Prostate gland (tissue), 2 donors: ENCODE measurements around the gene HAGH. TPM values are rescaled to one million over a fixed set of nuclear protein-coding genes. Genes with fewer than 3 reads are reported as not detected.

Source experiments
- DNase-seq: peaks from one replicate; pipeline ENCODE4 v3.0.0-alpha.2; 2019; ENCODE audit warnings: low spot score
- H3K27ac ChIP-seq, 2 donors: fragments of 200-600 bp; sonication (generic); 2 replicates each; pipeline ENCODE4 v1.5.1; 2017 to 2019
- H3K27me3 ChIP-seq: fragments of 200-600 bp; sonication (generic); replicated peaks from 2 replicates; pipeline ENCODE4 v1.5.1; 2019; ENCODE audit not compliant: insufficient read depth
- H3K36me3 ChIP-seq, 2 donors: fragments of 200-600 bp; sonication (generic); 1 replicate in 1 of 2; 2 replicates in 1 of 2; pipeline versions ENCODE4 v1.5.1 to v1.8.1; 2017 to 2019
- H3K4me1 ChIP-seq: fragments of 200-600 bp; sonication (generic); replicated peaks from 2 replicates; pipeline ENCODE4 v1.5.1; 2019
- H3K4me3 ChIP-seq, 2 donors: fragments of 200-600 bp; sonication (generic); 2 replicates each; pipeline ENCODE4 v1.5.1; 2017 to 2019
- H3K9me3 ChIP-seq: fragments of 200-600 bp; sonication (generic); 2 replicates; pipeline ENCODE4 v1.5.1; 2017
- CTCF ChIP-seq, 4 experiments: fragments of 200-600 bp in 2 of 4; fragments of 450-650 bp in 2 of 4; sonication (generic) in 2 of 4; IDR thresholded peaks; 1 replicate in 3 of 4; 2 replicates in 1 of 4; pipeline ENCODE4 v1.5.1; 2016 to 2019; ENCODE audit warnings: antibody characterized with exemption in 4 of 4, mild to moderate bottlenecking in 2 of 4, moderate library complexity in 2 of 4
- POLR2A ChIP-seq: fragments of 450-650 bp; IDR thresholded peaks from one replicate; pipeline ENCODE4 v1.6.1; 2016; ENCODE audit warnings: antibody characterized with exemption, mild to moderate bottlenecking
- POLR2AphosphoS5 ChIP-seq: sonication (generic); formaldehyde crosslinking; IDR thresholded peaks from one replicate; pipeline ENCODE4 v1.6.1; 2017; ENCODE audit warnings: antibody characterized with exemption
- WGBS: methylation state at CpG from one replicate; pipeline ENCODE4 v1.1.5; 2018; 5-methylcytosine and 5-hydroxymethylcytosine counted together
- intact Hi-C: fragments of 100-400 bp; cut with DNase I; formaldehyde crosslinking; loops from one replicate; pipeline ENCODE4 v1.14.2; 2022
- total RNA-seq, 2 donors: library from RNA; depleted of rRNA; stranded (reverse); fragments of >200 nt; gene quantifications; one replicate each; pipeline ENCODE4 v1.1.0, GENCODE V29; 2016

Gene HAGH
- total RNA-seq, 2 donors from 2014 or later: 98.6 to 145 TPM

- 92% methylated on average over 6 of the region's 6 CpGs for WGBS
- intact Hi-C loops: no loop called here
- Histone ChIP-seq H3K27me3 (no peaks in the 10 kb centered on the region), H3K4me3 (no peak overlapping the region), H3K27ac (no peak overlapping the region), H3K9me3 (no peaks in the 10 kb centered on the region), H3K4me1 (peaks cover 6% of the 10 kb centered on the region), H3K36me3 (no peaks in the 10 kb centered on the region)
- TF ChIP-seq POLR2AphosphoS5: no peak
- TF ChIP-seq CTCF (IDR thresholded peaks at IDR 0.05): no peak
- TF ChIP-seq POLR2A: no peak
- DNase-seq: no peak
These were observed 39.6 kb downstream of the HAGH start for GRCh38 chr16:1787056-1787321.

- intact Hi-C loops: no loop called here
- H3K27me3 ChIP-seq: no peaks in the 10 kb centered on the region
- no peak overlapping the region for H3K4me3 ChIP-seq
- H3K4me1 ChIP-seq: peaks cover 9% of the 10 kb centered on the region
- H3K9me3 ChIP-seq: no peaks in the 10 kb centered on the region
- no peak for TF ChIP-seq CTCF (IDR thresholded peaks at IDR 0.05)
- no peak for TF ChIP-seq POLR2A
- TF ChIP-seq POLR2AphosphoS5: no peak
- H3K36me3 ChIP-seq: no peaks in the 10 kb centered on the region
- WGBS: 90% methylated on average over 49 of the region's 51 CpGs
- DNase-seq: no peak
- H3K27ac ChIP-seq: no peak overlapping the region
These were observed 40.2 kb downstream of the HAGH start for GRCh38 chr16:1786242-1787055.

- no peak overlapping the region for H3K4me3 ChIP-seq
- no peaks in the 10 kb centered on the region for H3K36me3 ChIP-seq
- H3K27ac ChIP-seq: no peak overlapping the region
- no peak for DNase-seq
- no peak for TF ChIP-seq POLR2AphosphoS5
- no peak for TF ChIP-seq POLR2A
- peaks cover 14% of the 10 kb centered on the region for H3K4me1 ChIP-seq
- no peaks in the 10 kb centered on the region for H3K9me3 ChIP-seq
- 79% methylated on average over 14 of the region's 14 CpGs for WGBS
- intact Hi-C loops: no loop called here
- H3K27me3 ChIP-seq: no peaks in the 10 kb centered on the region
These were observed 40.8 kb downstream of the HAGH start for GRCh38 chr16:1785846-1786170.

- Histone ChIP-seq H3K9me3 (no peaks in the 10 kb centered on the region), H3K36me3 (no peaks in the 10 kb centered on the region), H3K27ac (no peak overlapping the region), H3K4me3 (no peak overlapping the region), H3K27me3 (no peaks in the 10 kb centered on the region), H3K4me1 (peaks cover 14% of the 10 kb centered on the region)
- WGBS: 74% methylated on average over 22 of the region's 26 CpGs
- no peak for TF ChIP-seq POLR2AphosphoS5
- no peak for DNase-seq
- intact Hi-C loops: no loop called here
These were observed 41.4 kb downstream of the HAGH start for GRCh38 chr16:1784977-1785845.

GRCh38 chr16:1782408-1783264 is 44.0 kb downstream of the HAGH start, which contains the start of the genes NUBP2 and SPSB3:
Gene NUBP2 (plus strand): TSS chr16:1782960. CDS start chr16:1783021, 61 bp downstream.
Gene SPSB3 (minus strand): TSS chr16:1782571. CDS start chr16:1781483, 1,088 bp downstream.
- DNase-seq: peak; percentile 100
- intact Hi-C loops: no loop called here
- no peaks in the 10 kb centered on the region for H3K27me3 ChIP-seq
- H3K27ac ChIP-seq: peak within 1 kb of the TSS; percentile 72 to 83
- peak; percentile 74 for TF ChIP-seq POLR2A
- TF ChIP-seq POLR2AphosphoS5: peak; percentile 98
- peak in 1 of 4 experiments; percentile 10 for TF ChIP-seq CTCF (IDR thresholded peaks at IDR 0.05)
- peak within 1 kb of the TSS; percentile 88 to 98 for H3K4me3 ChIP-seq
- H3K9me3 ChIP-seq: no peaks in the 10 kb centered on the region
- under 1% methylated on average over 78 of the region's 102 CpGs for WGBS
- peaks cover 14% of the 10 kb centered on the region for H3K4me1 ChIP-seq
- H3K36me3 ChIP-seq: peaks cover 2 to 8% of the 10 kb centered on the region in 2 donors
